ENCODE results near the gene C10orf53.
"Not testable (repeated sequence)": the region's sequence is repeated elsewhere in the genome, so short reads cannot be mapped to it uniquely, and the experiment has no call there.

DNA sequence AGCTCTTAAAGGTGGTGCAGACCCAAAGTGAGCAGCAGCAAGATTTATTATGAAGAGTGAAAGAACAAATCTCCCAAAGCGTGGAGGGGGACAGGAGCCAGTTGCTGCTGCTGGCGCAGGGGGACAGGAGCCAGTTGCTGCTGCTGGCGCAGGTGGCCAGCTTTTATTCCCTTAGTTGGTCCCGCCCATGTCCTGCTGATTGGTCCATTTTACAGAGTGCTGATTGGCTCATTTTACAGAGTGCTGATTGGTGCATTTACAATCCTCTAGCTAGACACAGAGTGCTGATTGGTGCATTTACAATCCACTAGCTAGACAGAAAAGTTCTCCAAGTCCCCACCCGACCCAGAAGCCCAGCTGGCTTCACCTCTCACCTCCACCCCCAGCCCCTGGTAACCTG, 3.0 kb downstream of the C10orf53 start:
- not testable (repeated sequence) for TF ChIP-seq POLR2AphosphoS5 (IDR thresholded peaks at IDR 0.05; ENCODE audit: low read depth, low read length); TEAD4 (IDR thresholded peaks at IDR 0.05; ENCODE audit: borderline replicate concordance, insufficient read depth); RCOR1 (IDR thresholded peaks at IDR 0.05; ENCODE audit: low read length); NRF1 (IDR thresholded peaks at IDR 0.05; ENCODE audit: low read depth, low read length); RAD21 (IDR thresholded peaks at IDR 0.05; ENCODE audit: low read length); MXI1 (IDR thresholded peaks at IDR 0.05; ENCODE audit: low read depth, low read length); CHD2 (IDR thresholded peaks at IDR 0.05; ENCODE audit: low read length, partially characterized antibody); EZH2phosphoT487 (IDR thresholded peaks at IDR 0.05; ENCODE audit: borderline replicate concordance, low read depth); YY1 (IDR thresholded peaks at IDR 0.05; ENCODE audit: low read depth)
- TF ChIP-seq, protein P1, sequence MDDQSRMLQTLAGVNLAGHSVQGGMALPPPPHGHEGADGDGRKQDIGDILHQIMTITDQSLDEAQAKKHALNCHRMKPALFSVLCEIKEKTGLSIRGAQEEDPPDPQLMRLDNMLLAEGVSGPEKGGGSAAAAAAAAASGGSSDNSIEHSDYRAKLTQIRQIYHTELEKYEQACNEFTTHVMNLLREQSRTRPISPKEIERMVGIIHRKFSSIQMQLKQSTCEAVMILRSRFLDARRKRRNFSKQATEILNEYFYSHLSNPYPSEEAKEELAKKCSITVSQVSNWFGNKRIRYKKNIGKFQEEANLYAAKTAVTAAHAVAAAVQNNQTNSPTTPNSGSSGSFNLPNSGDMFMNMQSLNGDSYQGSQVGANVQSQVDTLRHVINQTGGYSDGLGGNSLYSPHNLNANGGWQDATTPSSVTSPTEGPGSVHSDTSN (IDR thresholded peaks at IDR 0.05) = not testable (repeated sequence)
- TF ChIP-seq, protein P2, sequence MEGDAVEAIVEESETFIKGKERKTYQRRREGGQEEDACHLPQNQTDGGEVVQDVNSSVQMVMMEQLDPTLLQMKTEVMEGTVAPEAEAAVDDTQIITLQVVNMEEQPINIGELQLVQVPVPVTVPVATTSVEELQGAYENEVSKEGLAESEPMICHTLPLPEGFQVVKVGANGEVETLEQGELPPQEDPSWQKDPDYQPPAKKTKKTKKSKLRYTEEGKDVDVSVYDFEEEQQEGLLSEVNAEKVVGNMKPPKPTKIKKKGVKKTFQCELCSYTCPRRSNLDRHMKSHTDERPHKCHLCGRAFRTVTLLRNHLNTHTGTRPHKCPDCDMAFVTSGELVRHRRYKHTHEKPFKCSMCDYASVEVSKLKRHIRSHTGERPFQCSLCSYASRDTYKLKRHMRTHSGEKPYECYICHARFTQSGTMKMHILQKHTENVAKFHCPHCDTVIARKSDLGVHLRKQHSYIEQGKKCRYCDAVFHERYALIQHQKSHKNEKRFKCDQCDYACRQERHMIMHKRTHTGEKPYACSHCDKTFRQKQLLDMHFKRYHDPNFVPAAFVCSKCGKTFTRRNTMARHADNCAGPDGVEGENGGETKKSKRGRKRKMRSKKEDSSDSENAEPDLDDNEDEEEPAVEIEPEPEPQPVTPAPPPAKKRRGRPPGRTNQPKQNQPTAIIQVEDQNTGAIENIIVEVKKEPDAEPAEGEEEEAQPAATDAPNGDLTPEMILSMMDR (IDR thresholded peaks at IDR 0.05) = not testable (repeated sequence)
- TF ChIP-seq, protein P3, sequence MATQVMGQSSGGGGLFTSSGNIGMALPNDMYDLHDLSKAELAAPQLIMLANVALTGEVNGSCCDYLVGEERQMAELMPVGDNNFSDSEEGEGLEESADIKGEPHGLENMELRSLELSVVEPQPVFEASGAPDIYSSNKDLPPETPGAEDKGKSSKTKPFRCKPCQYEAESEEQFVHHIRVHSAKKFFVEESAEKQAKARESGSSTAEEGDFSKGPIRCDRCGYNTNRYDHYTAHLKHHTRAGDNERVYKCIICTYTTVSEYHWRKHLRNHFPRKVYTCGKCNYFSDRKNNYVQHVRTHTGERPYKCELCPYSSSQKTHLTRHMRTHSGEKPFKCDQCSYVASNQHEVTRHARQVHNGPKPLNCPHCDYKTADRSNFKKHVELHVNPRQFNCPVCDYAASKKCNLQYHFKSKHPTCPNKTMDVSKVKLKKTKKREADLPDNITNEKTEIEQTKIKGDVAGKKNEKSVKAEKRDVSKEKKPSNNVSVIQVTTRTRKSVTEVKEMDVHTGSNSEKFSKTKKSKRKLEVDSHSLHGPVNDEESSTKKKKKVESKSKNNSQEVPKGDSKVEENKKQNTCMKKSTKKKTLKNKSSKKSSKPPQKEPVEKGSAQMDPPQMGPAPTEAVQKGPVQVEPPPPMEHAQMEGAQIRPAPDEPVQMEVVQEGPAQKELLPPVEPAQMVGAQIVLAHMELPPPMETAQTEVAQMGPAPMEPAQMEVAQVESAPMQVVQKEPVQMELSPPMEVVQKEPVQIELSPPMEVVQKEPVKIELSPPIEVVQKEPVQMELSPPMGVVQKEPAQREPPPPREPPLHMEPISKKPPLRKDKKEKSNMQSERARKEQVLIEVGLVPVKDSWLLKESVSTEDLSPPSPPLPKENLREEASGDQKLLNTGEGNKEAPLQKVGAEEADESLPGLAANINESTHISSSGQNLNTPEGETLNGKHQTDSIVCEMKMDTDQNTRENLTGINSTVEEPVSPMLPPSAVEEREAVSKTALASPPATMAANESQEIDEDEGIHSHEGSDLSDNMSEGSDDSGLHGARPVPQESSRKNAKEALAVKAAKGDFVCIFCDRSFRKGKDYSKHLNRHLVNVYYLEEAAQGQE (IDR thresholded peaks at IDR 0.05; ENCODE audit: low read depth, low read length) = not testable (repeated sequence)
- TF ChIP-seq, protein P4, sequence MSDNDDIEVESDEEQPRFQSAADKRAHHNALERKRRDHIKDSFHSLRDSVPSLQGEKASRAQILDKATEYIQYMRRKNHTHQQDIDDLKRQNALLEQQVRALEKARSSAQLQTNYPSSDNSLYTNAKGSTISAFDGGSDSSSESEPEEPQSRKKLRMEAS (IDR thresholded peaks at IDR 0.05; ENCODE audit: low read depth) = not testable (repeated sequence)
